GM04503 (cell line): ENCODE data around the gene C18orf63.
"Not testable (repeated sequence)": the region's sequence is repeated elsewhere in the genome, so short reads cannot be mapped to it uniquely, and the experiment has no call there.

Experiments used
- DNase-seq: peaks from one replicate; pipeline ENCODE4 v3.0.0-alpha.2; 2012; ENCODE audit warnings: low read depth

C18orf63 gene

DNA sequence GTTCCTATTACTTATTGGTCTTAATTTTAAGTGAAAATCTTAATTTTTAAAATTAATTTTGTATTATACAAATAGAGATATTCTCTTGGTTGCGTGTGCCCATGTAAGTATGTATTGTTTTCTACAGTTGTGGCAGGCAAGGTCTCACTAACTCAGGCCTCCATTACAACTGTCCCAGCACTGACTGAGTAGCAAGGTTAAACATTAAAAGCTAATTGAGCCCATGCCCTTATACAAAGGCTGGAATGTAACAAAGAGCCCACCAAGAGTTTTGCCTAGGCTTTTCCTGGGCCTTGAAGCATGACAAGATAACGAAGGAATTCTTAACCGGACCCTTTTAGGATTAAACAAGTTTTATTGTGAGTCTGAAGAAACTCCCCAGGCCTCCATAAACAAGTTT lies 11.2 kb downstream of the C18orf63 start:
- not testable (repeated sequence) for DNase-seq

DNA sequence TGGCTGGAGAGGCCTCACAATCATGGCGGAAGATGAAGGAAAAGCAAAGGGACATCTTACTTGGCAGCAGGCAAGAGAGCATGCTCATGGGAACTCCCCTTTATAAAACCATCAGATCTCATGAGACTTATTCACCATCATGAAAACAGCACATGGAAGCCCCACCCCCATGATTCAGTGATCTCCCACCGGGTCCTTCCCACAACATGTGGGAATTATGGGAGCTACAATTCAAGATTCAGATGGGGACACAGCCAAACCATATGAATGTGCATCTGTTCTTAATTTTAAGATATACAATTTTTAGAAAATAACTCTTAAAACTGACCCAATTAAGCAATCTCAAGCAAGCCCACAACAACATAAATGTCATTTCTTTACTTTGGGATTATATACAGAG lies 12.6 kb downstream of the C18orf63 start:
- DNase-seq, result no peak

GRCh38 chr18:74329688-74330205 lies 14.1 kb downstream of the C18orf63 start:
- no peak for DNase-seq

GRCh38 chr18:74331404-74331803 lies 15.8 kb downstream of the C18orf63 start:
- peak; percentile 18 for DNase-seq

DNA sequence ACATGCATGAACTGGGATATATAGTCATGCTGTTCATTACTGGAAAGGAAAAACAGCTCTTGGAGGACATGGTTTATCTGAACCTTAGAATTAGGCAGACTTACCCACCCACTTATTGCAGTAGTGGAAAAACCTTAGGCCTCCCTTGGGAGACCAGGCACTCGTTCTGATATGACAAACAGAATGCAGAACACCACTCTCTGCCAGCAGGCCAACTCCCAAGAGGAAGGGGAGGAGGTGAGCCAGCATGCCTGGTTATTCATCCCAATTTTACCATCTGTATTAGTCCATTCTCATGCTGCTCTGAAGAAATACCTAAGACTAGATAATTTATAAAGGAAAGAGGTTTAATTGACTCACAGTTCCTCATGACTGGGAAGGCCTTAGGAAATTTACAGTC lies 17.5 kb downstream of the C18orf63 start:
- DNase-seq, result no peak

- no peak for DNase-seq
Measured at GRCh38 chr18:74334242-74334893, 18.7 kb downstream of the C18orf63 start.

DNA sequence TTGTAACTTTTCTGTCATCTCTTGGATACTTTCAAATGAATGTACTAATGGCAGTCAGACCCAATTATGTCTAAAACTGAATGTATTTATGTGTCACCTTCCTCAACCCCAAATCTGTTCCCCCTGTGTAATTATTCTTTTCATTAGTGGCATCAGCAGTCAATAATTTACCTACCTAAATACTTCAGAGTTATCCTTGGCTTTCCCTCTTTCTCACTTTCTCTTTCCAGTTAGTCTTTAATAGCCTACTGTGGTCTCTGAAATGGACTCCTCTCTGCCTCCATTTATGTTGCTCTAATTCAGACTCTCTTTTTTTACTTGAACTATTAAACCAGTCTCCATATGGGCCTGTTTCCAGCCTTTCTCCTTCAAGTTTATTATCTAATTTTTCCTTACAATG lies 21.0 kb downstream of the C18orf63 start:
- no peak for DNase-seq

DNA sequence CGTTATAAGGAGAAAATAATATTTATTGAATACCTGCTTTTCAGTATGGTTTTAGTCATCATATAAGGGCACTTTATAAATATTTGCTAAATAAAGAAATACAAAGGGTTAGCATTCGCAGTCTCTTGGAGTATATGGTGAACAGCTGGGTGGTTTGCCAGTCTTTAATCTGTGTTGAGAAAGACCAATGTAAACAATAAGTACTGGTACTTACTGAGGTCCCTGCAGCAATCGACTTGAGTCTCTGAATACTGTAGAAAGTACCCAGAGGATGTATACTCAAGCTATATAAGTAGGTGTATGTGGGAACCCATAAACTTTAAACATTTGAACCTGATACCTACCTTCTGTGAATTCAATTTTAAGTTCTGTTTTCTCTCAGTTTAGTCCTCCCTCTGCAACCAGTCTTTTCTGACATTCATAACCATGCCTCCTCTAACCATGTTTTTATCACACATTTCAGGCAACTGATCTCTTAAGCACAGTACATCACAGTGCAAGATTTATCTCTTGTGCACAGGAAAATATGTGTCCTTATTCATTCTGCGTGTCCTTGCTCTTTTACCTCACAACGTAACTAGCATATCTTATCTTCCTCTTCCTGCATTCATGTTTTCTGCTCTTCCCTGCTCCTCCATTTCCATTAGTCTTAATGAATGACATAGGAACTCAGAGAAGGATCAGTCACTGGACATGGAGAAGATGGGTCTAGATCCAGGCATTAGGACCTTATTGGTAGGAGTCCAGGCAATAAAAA lies 21.7 kb downstream of the C18orf63 start:
- no peak for DNase-seq

DNA sequence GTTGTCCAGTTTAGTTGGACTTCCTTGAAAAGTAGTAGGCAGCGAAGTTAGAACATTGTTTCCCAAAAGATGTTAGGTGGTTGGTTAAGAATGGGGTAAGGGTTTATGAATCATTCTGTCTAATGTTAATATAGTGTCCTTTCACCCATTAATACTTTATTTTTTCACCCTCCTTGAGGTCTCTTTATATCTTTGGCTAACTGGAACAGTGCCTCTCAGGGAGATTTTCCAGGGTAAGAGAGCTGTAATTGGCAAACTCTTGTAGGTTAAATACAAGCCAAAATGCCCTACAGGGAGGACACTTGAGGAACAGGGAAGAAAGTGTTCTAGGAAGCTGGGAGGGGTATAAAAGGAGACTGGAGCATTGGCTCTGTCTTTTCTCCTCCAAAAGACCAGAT lies 22.3 kb downstream of the C18orf63 start:
- DNase-seq, result no peak

- DNase-seq, result no peak
Measured at GRCh38 chr18:74342416-74343043, 26.9 kb downstream of the C18orf63 start.

DNA sequence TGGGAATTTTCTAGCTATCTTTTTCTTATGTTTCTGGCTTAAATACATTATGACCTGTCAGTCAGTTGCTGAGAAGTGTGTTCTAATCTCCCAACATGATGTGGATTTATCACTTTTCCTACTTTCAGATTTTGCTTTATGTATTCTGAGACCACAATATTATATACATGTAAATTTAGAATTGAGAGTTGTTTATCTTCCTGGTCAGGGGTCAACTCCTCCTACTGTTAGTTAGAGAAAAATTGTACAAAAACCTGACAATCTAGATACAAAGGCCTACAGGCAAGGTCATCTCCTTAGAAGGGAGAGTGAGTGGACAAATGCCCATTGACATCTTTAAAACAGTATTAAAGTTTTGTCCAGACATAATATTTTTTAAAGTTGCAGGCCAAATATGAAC lies 30.6 kb downstream of the C18orf63 start:
- no peak for DNase-seq

DNA sequence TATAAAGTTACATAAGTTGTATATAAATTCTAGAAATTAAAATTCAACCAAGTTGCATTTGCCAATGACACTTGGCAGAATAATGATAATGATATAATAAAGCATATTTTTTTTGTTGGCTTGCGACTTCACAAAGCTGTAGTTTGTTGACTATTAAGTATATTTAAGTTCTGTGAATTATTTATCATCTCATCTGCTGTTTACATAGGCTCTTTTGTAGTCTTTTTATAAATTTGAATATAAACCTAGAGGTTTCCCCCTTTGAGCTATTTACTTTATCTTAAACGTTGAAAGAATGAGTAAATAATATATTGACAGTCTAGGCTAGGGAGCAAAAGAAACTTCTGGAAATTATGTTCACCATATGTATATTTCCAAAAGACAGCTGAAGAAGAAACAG lies 32.9 kb downstream of the C18orf63 start:
- DNase-seq, result no peak

- peak; percentile 20 for DNase-seq
Measured at GRCh38 chr18:74351354-74351753, 35.7 kb downstream of the C18orf63 start.

- peak; percentile 17 for DNase-seq
Measured at GRCh38 chr18:74353169-74353775, 37.6 kb downstream of the C18orf63 start.

DNA sequence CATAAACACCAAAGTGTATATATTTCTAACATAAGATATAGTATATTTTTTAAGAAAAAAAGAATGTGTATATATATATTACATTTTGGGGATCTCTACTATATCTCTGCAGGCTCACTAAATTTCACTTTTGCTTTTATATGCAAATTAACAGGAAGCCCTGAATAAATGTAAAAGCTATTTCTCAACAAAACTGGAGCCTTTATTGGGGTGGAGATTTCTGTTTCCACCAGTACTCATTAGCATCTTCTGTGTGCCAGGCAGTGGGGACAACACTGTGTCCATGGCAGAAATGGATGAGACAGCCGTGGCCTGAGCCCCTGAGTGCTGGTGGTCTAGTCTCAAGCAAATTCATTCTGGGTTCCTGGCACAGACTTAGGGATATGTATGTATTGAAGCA lies 41.3 kb downstream of the C18orf63 start:
- no peak for DNase-seq

DNA sequence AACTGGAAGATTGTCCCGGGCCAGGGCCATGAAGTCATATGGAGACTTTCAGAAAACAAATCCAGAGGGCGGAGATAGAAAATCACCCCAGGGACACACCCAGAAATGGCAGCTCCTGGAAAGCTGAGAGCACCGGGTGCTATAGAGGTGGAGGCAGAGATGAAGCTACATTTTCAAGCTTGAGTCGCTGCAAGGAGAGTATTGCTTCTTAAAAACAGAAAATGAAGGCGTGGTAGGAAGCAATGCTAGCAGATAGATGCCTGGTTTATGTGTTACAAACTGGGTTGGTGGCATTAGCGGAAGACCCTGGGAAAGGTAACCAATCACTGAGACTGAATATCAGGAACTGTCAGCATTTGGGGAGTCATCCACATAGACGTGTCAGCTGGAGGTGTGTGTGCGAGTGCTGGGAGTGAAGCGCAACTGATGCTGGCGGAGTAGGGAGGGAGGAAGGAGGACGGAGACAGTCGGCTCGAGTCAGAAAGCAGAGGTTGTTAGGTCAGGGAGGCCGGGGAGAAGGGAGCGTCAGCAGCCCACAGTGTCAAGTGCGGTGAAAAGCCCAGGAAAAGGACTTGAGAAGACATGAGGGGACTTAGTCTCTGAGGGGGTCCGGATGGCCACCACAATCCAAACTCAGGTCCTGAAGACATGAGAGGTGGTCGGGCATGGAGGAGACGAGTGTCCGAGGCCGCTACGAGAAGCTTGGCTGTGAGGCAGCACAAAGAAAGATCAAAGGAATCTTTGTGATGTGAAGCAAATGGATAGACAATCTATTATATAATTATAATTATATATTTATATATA lies 45.4 kb downstream of the C18orf63 start:
- no peak for DNase-seq

DNA sequence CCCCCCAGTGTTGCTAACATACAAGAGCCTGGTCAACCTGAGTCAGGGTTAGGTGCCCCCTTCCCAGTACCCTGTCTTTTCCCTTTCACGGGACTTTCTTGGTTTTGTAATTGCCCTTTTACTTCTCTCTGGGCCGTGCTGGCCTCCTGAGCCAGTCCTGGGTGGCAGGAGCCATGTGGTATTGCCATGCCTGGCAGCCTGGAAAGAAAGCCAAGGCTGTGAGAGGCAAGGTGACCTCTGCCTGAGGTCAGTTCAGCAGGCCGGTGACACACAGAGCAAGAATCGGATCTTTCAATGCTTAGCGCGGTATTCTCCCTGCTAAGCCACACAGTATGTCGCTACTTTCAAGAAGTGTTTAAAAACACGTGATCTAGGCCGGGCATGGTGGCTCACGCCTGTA lies 52.3 kb downstream of the C18orf63 start:
- DNase-seq, result no peak

- DNase-seq, result no peak
Measured at GRCh38 chr18:74368901-74369705, 53.5 kb downstream of the C18orf63 start.

- no peak for DNase-seq
Measured at GRCh38 chr18:74370115-74370514, 54.5 kb downstream of the C18orf63 start.

GRCh38 chr18:74373428-74373827 lies 57.8 kb downstream of the C18orf63 start:
- DNase-seq, result no peak

DNA sequence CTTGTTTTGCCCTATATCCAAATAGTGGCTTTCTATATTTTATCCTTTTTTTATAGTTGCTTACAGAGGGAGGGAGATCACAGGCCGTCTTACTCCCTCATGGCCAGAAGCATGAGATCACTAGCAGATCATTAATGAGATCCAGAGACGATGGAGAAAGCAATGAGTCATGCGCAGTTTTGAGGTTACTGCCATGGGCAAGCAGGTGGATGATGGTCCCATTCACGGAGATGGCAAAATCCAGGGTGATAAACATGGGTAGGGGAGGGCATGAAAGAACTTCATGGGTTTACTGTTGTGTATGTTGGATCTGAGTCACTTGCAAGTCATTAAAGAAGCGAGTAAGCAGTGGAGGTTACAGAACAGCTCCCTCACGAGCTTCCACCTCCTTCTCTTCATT lies 60.4 kb downstream of the C18orf63 start:
- DNase-seq, result no peak
